GM13976 (cell line): ENCODE results near the gene PAIP2.

Source experiments
- DNase-seq: peaks from one replicate; pipeline ENCODE4 v3.0.0; 2012; ENCODE audit warnings: low spot score
- in situ Hi-C: fragments of 300-500 bp; cut with MboI; formaldehyde crosslinking; loops from one replicate; pipeline ENCODE4 v1.12.0; 2022; ENCODE audit warnings: low sequenced_read_pairs, mixed read lengths, inconsistent platforms; ENCODE audit not compliant: unreplicated experiment
- TF ChIP-seq, protein P1 (sequence below): IDR thresholded peaks from 2 replicates; pipeline ENCODE4 v1.5.1; 2012; ENCODE audit warnings: borderline replicate concordance, mild to moderate bottlenecking; ENCODE audit not compliant: insufficient read depth; ENCODE audit errors: extremely low read depth, missing control alignments, control extremely low read depth

PAIP2 gene

DNA sequence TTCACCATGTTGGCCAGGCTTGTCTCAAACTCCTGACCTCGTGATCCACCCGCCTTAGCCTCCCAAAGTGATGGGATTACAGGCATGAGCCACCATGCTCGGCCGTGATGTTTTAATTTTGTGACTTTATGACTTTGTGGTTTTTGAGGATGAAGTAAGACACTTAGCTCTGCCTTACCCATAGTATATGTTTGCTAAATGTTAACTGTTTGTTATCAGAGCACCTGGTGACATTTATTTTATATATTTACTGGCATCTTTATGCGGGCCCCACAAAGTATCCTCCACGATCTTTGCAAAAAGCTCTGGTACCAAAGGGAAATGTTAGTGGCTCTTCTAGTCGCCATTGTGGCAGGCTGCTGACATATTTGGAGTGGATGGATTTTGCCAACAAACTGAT lies 34.7 kb downstream of the PAIP2 start:
- TF ChIP-seq, protein P1, sequence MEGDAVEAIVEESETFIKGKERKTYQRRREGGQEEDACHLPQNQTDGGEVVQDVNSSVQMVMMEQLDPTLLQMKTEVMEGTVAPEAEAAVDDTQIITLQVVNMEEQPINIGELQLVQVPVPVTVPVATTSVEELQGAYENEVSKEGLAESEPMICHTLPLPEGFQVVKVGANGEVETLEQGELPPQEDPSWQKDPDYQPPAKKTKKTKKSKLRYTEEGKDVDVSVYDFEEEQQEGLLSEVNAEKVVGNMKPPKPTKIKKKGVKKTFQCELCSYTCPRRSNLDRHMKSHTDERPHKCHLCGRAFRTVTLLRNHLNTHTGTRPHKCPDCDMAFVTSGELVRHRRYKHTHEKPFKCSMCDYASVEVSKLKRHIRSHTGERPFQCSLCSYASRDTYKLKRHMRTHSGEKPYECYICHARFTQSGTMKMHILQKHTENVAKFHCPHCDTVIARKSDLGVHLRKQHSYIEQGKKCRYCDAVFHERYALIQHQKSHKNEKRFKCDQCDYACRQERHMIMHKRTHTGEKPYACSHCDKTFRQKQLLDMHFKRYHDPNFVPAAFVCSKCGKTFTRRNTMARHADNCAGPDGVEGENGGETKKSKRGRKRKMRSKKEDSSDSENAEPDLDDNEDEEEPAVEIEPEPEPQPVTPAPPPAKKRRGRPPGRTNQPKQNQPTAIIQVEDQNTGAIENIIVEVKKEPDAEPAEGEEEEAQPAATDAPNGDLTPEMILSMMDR: no peak
- no peak for DNase-seq
- in situ Hi-C loops: no loop called here

DNA sequence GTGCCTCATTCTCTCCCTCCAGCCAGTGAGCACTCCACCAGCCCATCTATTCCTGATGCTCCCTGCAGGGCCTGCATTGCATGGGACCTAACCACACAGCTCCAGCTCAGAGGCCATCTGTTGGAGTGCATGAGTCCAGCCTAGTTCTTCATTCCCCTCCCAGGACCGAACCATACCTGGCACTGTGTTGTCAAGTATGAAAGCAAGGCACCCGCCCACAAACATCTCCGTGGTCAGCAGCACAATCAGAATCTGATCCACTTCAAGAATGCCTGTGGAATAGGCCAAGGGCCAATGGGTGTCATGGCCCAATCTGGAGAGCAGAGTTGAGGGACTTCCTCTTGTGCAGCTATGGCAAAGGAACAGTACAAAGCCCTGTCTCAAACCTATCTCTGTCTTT lies 35.6 kb downstream of the PAIP2 start:
- TF ChIP-seq, protein P1: no peak
- in situ Hi-C loops: no loop called here

DNA sequence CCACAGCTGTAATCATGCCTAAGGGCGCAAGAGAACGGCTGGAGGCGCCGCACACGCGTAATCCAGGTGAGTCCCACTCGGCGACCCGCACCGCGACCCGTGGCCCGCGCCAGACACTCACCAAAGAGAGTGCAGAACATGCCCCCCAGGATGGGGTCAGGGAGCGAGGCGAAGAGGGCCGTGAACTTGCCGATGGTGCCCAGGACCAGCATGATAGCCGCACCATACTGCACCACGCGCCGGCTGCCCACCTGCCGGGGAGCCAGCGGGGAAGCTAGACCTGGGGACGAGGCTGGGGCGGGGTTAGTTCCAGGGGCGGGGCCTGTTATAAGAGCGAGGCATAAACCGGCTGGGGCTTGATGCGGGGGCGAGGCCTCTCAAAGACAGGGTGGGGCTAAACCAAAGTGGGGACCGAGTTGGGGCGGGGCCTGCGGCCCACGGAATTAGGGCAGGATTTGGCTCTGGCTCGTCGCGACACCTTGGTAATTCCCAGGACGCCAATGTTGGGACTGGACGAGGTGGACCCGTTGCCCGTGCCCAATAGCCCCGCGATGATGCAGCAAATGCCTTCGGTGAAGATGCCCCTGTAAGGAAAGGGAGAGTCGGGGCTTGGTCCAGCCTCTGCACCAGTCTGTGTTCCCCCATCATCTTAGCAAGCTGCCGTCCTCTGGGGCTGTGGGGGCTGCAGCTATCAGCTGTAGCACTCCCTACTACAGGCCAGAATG lies 36.6 kb downstream of the PAIP2 start:
- TF ChIP-seq, protein P1: no peak
- in situ Hi-C loops: no loop called here

More for the DNA sequence above, 35.6 kb downstream of the PAIP2 start:
- DNase-seq: no peak

DNA sequence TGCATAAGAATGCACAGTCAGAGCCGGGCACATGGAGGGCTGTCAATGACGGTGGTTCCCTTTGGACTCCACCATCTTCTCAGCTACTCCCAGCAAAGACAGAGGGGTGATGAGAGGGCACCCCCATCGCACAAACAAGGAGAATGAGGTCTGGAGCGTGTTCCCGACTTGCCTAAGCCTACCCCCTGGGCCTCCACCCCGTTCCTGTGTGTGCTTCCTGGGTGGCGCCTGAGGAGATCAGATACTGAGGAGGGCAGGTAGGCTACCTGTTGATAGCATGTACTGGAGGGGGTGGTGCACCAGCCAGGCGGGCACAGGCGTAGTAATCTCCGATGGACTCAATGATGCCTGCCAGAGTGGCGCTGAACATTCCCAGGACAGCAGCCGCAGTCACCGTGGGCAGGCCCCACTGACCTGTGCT lies 37.3 kb downstream of the PAIP2 start:
- no peak for DNase-seq
- in situ Hi-C loops: no loop called here
- TF ChIP-seq, protein P1: no peak

More for the DNA sequence above, 36.6 kb downstream of the PAIP2 start:
- DNase-seq: no peak

DNA sequence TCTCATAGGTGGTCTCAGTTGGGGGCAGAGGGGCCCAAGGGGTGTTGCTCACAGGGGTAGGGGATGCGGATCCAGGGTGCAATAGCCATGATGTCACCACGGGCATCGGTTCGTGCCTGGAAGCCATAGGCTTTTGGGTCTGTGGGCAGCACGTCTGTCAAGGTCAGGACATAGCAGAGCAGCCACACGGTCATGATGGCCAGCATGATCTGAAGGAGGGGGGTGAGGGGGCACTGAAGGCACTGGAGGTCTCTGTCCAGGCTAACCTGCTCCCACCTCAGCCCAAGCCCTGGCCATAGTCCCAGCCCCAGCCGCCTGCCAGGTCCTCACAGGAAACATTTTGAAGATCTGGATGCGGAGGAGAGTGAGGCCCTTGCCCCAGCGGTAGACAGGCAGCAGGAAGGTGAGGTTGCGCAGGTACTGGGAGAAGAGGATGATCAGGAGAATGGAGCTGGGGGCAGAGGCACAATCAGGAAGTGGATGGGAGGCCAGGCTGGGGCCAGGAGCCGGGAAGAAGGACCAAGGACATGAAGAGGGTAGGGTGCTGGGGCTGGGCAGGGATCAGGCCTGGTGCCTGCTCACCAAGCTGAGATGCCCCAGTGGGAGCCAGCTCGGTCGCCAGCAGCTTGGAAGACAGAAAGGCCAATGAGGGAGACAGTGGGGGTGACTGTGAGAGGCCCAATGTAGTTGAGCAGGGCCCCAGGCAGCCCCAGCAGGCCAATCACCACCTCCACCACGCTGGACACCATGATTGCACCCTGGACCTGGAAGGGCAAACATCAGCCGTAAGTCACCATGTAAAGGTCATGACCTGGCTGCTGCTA lies 38.2 kb downstream of the PAIP2 start:
- TF ChIP-seq, protein P1: no peak
- in situ Hi-C loops: no loop called here
- DNase-seq: no peak

DNA sequence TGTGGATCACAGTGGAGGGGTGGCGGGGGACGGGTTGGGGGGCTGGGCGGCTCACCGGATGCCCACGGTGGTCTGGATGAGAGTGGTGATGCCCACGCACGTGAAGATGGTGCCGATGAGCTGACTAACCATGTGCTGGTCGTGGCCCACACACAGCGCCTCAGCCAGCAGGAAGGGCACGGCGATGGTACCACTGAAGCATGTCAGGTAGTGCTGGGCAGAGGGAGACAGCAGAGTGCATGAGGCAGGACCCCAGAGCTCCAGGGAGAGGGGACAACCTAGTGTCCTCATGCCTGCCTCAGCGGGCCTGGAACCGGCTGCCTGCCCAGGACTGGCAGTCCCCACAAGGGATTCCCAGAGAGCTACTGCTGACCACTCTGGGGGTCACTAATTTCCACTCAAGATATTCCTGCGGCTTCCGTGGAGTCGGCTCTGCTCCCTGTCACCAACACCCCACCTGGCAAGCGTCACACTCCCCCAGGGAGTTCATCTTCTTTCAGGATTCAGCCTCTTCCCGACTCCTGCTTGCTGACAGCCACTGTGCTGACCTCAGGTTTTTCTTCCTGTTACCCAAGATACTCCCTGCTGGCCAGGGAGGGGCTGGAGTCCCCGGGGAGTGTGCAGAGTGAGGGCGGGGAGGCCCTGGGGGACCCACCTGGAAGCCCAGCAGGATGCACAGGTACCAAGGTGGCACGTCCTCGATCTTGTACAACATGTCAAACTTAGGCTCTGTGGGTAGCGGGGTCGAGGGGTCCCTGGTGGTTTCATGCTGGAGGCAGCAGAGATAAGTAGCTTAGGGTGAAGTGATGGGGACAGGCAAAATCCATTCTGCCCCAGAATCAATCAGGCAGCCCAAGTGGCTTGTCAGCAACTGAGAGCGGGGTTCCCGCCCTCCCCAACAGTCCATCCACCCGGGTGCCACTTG lies 40.4 kb downstream of the PAIP2 start:
- DNase-seq: peak; percentile 37
- in situ Hi-C loops: no loop called here
- TF ChIP-seq, protein P1: no peak
